Measurements from ENCODE around the gene ING5.

The ING5 gene

GRCh38 chr2:241671457-241672240 lies 30.2 kb upstream of the ING5 start:
- no peak for TF ChIP-seq CTCF (conservative IDR thresholded peaks at IDR 0.05; ENCODE audit: low read depth)
- ChIA-PET CTCF (interaction anchor here (0.6 kb wide), 1 partner anchor 65 kb away, joined by 3 read pairs; no protein-coding TSS in a partner anchor), POLR2A (ENCODE audit: low non-redundant PET) (no interaction called here)
- H3K27ac ChIP-seq = no peak overlapping the region
- no peak for DNase-seq (ENCODE audit: low spot score)

GRCh38 chr2:241672243-241673188 lies 29.3 kb upstream of the ING5 start:
- peak overlapping the region; percentile 48 for H3K27ac ChIP-seq
- DNase-seq (ENCODE audit: low spot score) = no peak
- POLR2A ChIA-PET (ENCODE audit: low non-redundant PET) = no interaction called here
- TF ChIP-seq CTCF (conservative IDR thresholded peaks at IDR 0.05; ENCODE audit: low read depth) = no peak
- CTCF ChIA-PET = no interaction called here

GRCh38 chr2:241673189-241673663 lies 28.6 kb upstream of the ING5 start:
- no peak for TF ChIP-seq CTCF (conservative IDR thresholded peaks at IDR 0.05; ENCODE audit: low read depth)
- peak overlapping the region; percentile 48 for H3K27ac ChIP-seq
- POLR2A ChIA-PET (ENCODE audit: low non-redundant PET) = no interaction called here
- DNase-seq (ENCODE audit: low spot score) = no peak
- CTCF ChIA-PET = no interaction called here

- CTCF ChIA-PET = interaction anchor here (2.4 kb wide), 1 partner anchor 9 kb away, joined by 8 read pairs; no protein-coding TSS in a partner anchor
- H3K27ac ChIP-seq = peak overlapping the region; percentile 48
- no peak for DNase-seq (ENCODE audit: low spot score)
- TF ChIP-seq CTCF (conservative IDR thresholded peaks at IDR 0.05; ENCODE audit: low read depth) = no peak
- POLR2A ChIA-PET (ENCODE audit: low non-redundant PET) = no interaction called here
These were observed 27.8 kb upstream of the ING5 start for GRCh38 chr2:241673797-241674725.

- no peak for DNase-seq (ENCODE audit: low spot score)
- peak overlapping the region; percentile 48 for H3K27ac ChIP-seq
- POLR2A ChIA-PET (ENCODE audit: low non-redundant PET) = no interaction called here
- CTCF ChIA-PET = interaction anchor here (2.4 kb wide), 1 partner anchor 11 kb away, joined by 8 read pairs; no protein-coding TSS in a partner anchor
- no peak for TF ChIP-seq CTCF (conservative IDR thresholded peaks at IDR 0.05; ENCODE audit: low read depth)
These were observed 26.0 kb upstream of the ING5 start for GRCh38 chr2:241675885-241676284.

All from RWPE1 (cell line).